Measurements from ENCODE around the gene DNASE1L3.

DNA sequence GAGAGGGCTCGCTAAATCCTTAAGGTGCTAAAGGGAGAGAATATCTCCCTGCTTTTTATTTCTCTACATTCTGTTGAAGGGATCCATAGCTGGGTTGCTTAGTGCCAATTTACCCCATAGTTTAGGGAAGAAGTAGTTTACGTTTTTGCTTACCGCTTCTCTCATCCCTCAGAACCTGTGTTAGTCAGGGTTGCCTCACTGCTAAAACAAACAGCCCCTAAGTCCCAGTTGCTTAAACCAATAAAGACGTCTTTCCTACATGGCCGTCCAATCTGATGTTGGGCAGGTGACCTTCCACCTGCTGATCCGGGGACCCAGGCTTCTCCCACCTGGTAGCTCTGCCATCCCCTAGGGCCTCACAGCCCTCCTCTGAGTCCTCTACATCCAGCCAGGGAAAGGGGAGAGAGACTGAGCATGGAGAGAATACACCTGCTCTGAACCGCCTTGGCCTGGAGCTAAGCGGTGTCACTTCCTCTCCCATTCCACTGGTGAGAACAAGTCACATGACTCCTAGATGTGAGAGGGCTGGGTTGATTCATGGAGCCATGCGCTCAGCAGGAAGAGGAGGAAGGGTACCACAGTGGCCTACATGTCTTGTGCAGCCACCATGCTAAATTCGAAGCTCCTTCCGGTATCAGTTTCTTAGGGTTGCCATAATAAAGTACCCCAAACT, 26.3 kb downstream of the DNASE1L3 start:
- TF ChIP-seq, protein P1, sequence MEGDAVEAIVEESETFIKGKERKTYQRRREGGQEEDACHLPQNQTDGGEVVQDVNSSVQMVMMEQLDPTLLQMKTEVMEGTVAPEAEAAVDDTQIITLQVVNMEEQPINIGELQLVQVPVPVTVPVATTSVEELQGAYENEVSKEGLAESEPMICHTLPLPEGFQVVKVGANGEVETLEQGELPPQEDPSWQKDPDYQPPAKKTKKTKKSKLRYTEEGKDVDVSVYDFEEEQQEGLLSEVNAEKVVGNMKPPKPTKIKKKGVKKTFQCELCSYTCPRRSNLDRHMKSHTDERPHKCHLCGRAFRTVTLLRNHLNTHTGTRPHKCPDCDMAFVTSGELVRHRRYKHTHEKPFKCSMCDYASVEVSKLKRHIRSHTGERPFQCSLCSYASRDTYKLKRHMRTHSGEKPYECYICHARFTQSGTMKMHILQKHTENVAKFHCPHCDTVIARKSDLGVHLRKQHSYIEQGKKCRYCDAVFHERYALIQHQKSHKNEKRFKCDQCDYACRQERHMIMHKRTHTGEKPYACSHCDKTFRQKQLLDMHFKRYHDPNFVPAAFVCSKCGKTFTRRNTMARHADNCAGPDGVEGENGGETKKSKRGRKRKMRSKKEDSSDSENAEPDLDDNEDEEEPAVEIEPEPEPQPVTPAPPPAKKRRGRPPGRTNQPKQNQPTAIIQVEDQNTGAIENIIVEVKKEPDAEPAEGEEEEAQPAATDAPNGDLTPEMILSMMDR (IDR thresholded peaks at IDR 0.05), result no peak
- no peak for TF ChIP-seq POLR2A (IDR thresholded peaks at IDR 0.05)

Measured in prostate gland (tissue), 2 donors.